ENCODE measurements around the gene CEP112. TPM values are rescaled to one million over a fixed set of nuclear protein-coding genes. Genes with fewer than 3 reads are reported as not detected.

Gene CEP112
- polyA plus RNA-seq, 1 donor from 2014 or later = 6.0 TPM

GRCh38 chr17:66037221-66037620 lies 154.7 kb downstream of the CEP112 start:
- Histone ChIP-seq H3K9ac (ENCODE audit: low read length) (no peak overlapping the region), H3K27ac (ENCODE audit: low read length) (no peak overlapping the region), H3K79me2 (replicated peaks; ENCODE audit: insufficient read depth, low read length) (no peaks in the 10 kb centered on the region), H4K20me1 (ENCODE audit: insufficient read depth) (no peaks in the 10 kb centered on the region), H3K4me2 (ENCODE audit: low read length) (no peak overlapping the region), H3K9me2 (ENCODE audit: insufficient read depth, low read length) (no peaks in the 10 kb centered on the region), H3K4me3 (ENCODE audit: low read length) (no peak overlapping the region), H2AFZ (ENCODE audit: low read depth, low read length) (no peak overlapping the region), H3F3A (ENCODE audit: insufficient read depth, low read length, poor library complexity, severe bottlenecking) (no peaks in the 10 kb centered on the region), H3K9me3 (ENCODE audit: low read length) (no peaks in the 10 kb centered on the region), H3K27me3 (ENCODE audit: insufficient read depth, low read depth, low read length) (no peaks in the 10 kb centered on the region), H3K36me3 (ENCODE audit: insufficient read depth, low read length) (no peaks in the 10 kb centered on the region)
- TF ChIP-seq, protein P1, sequence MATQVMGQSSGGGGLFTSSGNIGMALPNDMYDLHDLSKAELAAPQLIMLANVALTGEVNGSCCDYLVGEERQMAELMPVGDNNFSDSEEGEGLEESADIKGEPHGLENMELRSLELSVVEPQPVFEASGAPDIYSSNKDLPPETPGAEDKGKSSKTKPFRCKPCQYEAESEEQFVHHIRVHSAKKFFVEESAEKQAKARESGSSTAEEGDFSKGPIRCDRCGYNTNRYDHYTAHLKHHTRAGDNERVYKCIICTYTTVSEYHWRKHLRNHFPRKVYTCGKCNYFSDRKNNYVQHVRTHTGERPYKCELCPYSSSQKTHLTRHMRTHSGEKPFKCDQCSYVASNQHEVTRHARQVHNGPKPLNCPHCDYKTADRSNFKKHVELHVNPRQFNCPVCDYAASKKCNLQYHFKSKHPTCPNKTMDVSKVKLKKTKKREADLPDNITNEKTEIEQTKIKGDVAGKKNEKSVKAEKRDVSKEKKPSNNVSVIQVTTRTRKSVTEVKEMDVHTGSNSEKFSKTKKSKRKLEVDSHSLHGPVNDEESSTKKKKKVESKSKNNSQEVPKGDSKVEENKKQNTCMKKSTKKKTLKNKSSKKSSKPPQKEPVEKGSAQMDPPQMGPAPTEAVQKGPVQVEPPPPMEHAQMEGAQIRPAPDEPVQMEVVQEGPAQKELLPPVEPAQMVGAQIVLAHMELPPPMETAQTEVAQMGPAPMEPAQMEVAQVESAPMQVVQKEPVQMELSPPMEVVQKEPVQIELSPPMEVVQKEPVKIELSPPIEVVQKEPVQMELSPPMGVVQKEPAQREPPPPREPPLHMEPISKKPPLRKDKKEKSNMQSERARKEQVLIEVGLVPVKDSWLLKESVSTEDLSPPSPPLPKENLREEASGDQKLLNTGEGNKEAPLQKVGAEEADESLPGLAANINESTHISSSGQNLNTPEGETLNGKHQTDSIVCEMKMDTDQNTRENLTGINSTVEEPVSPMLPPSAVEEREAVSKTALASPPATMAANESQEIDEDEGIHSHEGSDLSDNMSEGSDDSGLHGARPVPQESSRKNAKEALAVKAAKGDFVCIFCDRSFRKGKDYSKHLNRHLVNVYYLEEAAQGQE (IDR thresholded peaks at IDR 0.05; ENCODE audit: borderline replicate concordance) = no peak
- TF ChIP-seq EZH2 (IDR thresholded peaks at IDR 0.05; ENCODE audit: borderline replicate concordance, insufficient read depth, low read length, poor library complexity, severe bottlenecking) (no peak), TAF1 (IDR thresholded peaks at IDR 0.05; ENCODE audit: low read depth) (no peak), SMC3 (conservative IDR thresholded peaks at IDR 0.05; ENCODE audit: poor library complexity) (no peak), POLR2AphosphoS5 (IDR thresholded peaks at IDR 0.05) (no peak), RAD21 (conservative IDR thresholded peaks at IDR 0.05) (no peak), CTCF (IDR thresholded peaks at IDR 0.05; ENCODE audit: poor library complexity, severe bottlenecking) (no peak), EP300 (conservative IDR thresholded peaks at IDR 0.05; ENCODE audit: poor library complexity, severe bottlenecking) (no peak), MXI1 (conservative IDR thresholded peaks at IDR 0.05; ENCODE audit: poor library complexity, severe bottlenecking) (no peak)

- no peak overlapping the region for H3K4me3 ChIP-seq (ENCODE audit: low read length)
- no peaks in the 10 kb centered on the region for H4K20me1 ChIP-seq (ENCODE audit: insufficient read depth)
- no peaks in the 10 kb centered on the region for H3K36me3 ChIP-seq (ENCODE audit: insufficient read depth, low read length)
- no peak overlapping the region for H2AFZ ChIP-seq (ENCODE audit: low read depth, low read length)
- no peaks in the 10 kb centered on the region for H3K9me3 ChIP-seq (ENCODE audit: low read length)
- TF ChIP-seq RAD21 (conservative IDR thresholded peaks at IDR 0.05) = no peak
- TF ChIP-seq EZH2 (IDR thresholded peaks at IDR 0.05; ENCODE audit: borderline replicate concordance, insufficient read depth, low read length, poor library complexity, severe bottlenecking) = no peak
- TF ChIP-seq EP300 (conservative IDR thresholded peaks at IDR 0.05; ENCODE audit: poor library complexity, severe bottlenecking) = no peak
- TF ChIP-seq TAF1 (IDR thresholded peaks at IDR 0.05; ENCODE audit: low read depth) = no peak
- TF ChIP-seq, protein P1 (IDR thresholded peaks at IDR 0.05; ENCODE audit: borderline replicate concordance) = no peak
- TF ChIP-seq POLR2AphosphoS5 (IDR thresholded peaks at IDR 0.05) = no peak
- TF ChIP-seq SMC3 (conservative IDR thresholded peaks at IDR 0.05; ENCODE audit: poor library complexity) = no peak
- no peak for TF ChIP-seq CTCF (IDR thresholded peaks at IDR 0.05; ENCODE audit: poor library complexity, severe bottlenecking)
- TF ChIP-seq MXI1 (conservative IDR thresholded peaks at IDR 0.05; ENCODE audit: poor library complexity, severe bottlenecking) = no peak
- H3K4me2 ChIP-seq (ENCODE audit: low read length) = no peak overlapping the region
- no peaks in the 10 kb centered on the region for H3K79me2 ChIP-seq (replicated peaks; ENCODE audit: insufficient read depth, low read length)
- no peak overlapping the region for H3K9ac ChIP-seq (ENCODE audit: low read length)
- no peaks in the 10 kb centered on the region for H3F3A ChIP-seq (ENCODE audit: insufficient read depth, low read length, poor library complexity, severe bottlenecking)
- H3K27me3 ChIP-seq (ENCODE audit: insufficient read depth, low read depth, low read length) = no peaks in the 10 kb centered on the region
- H3K27ac ChIP-seq (ENCODE audit: low read length) = no peak overlapping the region
- no peaks in the 10 kb centered on the region for H3K9me2 ChIP-seq (ENCODE audit: insufficient read depth, low read length)
These were observed 159.7 kb downstream of the CEP112 start for GRCh38 chr17:66032082-66032712.

Data from neural cell (in vitro differentiated cells).